ENCODE results near the gene POP5. TPM values are rescaled to one million over a fixed set of nuclear protein-coding genes. Genes with fewer than 3 reads are reported as not detected.

POP5 gene
- total and polyA plus RNA-seq, 2 experiments from 2014 or later: 52.4 to 140 TPM

- no peak for TF ChIP-seq ZNF462 (CRISPR knock-in tag; IDR thresholded peaks at IDR 0.05)
- TF ChIP-seq ETS1 (IDR thresholded peaks at IDR 0.05): no peak
- TF ChIP-seq STAT1 (IDR thresholded peaks at IDR 0.05; ENCODE audit: unreplicated experiment): no peak
- TF ChIP-seq ZNF114 (CRISPR knock-in tag; IDR thresholded peaks at IDR 0.05): no peak
- TF ChIP-seq, protein P1, sequence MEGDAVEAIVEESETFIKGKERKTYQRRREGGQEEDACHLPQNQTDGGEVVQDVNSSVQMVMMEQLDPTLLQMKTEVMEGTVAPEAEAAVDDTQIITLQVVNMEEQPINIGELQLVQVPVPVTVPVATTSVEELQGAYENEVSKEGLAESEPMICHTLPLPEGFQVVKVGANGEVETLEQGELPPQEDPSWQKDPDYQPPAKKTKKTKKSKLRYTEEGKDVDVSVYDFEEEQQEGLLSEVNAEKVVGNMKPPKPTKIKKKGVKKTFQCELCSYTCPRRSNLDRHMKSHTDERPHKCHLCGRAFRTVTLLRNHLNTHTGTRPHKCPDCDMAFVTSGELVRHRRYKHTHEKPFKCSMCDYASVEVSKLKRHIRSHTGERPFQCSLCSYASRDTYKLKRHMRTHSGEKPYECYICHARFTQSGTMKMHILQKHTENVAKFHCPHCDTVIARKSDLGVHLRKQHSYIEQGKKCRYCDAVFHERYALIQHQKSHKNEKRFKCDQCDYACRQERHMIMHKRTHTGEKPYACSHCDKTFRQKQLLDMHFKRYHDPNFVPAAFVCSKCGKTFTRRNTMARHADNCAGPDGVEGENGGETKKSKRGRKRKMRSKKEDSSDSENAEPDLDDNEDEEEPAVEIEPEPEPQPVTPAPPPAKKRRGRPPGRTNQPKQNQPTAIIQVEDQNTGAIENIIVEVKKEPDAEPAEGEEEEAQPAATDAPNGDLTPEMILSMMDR (conservative IDR thresholded peaks at IDR 0.05; ENCODE audit: low read depth in 2 of 2): no peak
- TF ChIP-seq EZH2phosphoT487 (IDR thresholded peaks at IDR 0.05; ENCODE audit: unreplicated experiment): no peak
- no peak for TF ChIP-seq POLR2AphosphoS5 (IDR thresholded peaks at IDR 0.05; ENCODE audit: low read depth)
- TF ChIP-seq REST (IDR thresholded peaks at IDR 0.05; ENCODE audit: unreplicated experiment): no peak
- TF ChIP-seq EZH2 (IDR thresholded peaks at IDR 0.05; ENCODE audit: low read depth, unreplicated experiment): no peak
- no peak for TF ChIP-seq CREB1 (CRISPR knock-in tag; IDR thresholded peaks at IDR 0.05; ENCODE audit: low read depth)
- TF ChIP-seq ZNF331 (CRISPR knock-in tag; IDR thresholded peaks at IDR 0.05; ENCODE audit: low read depth): no peak
- no peak for TF ChIP-seq JUNB (IDR thresholded peaks at IDR 0.05; ENCODE audit: unreplicated experiment)
- no peak for TF ChIP-seq NANOG (IDR thresholded peaks at IDR 0.05; ENCODE audit: borderline replicate concordance)
- no peaks in the 10 kb centered on the region for H3K9me3 Mint-ChIP-seq
- ATAC-seq (no peak), DNase-seq (ENCODE audit: low spot score) (no peak)
- Histone ChIP-seq H2AFZ (no peak overlapping the region), H3F3A (replicated peaks; ENCODE audit: low read depth) (peaks cover 2% of the 10 kb centered on the region; the same call in 1 of the 2 replicates), H3K4me3 (peak overlapping the region; percentile 10), H4K20me1 (replicated peaks; ENCODE audit: insufficient read depth) (peaks cover 66% of the 10 kb centered on the region), H3K79me2 (replicated peaks; ENCODE audit: insufficient read depth) (peaks cover 84% of the 10 kb centered on the region), H3K9me2 (ENCODE audit: insufficient read depth) (no peaks in the 10 kb centered on the region), H3K27ac (ENCODE audit: low read depth) (peak overlapping the region; percentile 30; the same call in 1 of the 2 replicates), H3K36me3 (ENCODE audit: insufficient read depth) (no peaks in the 10 kb centered on the region), H3K4me1 (ENCODE audit: insufficient read depth) (peaks cover 37% of the 10 kb centered on the region), H3K4me2 (peak overlapping the region; percentile 85), H3K27me3 (ENCODE audit: insufficient read depth) (no peaks in the 10 kb centered on the region)
- no peak overlapping the region; the same call in 1 of the 2 replicates for H3K27ac Mint-ChIP-seq
- H3K4me1 Mint-ChIP-seq: peaks cover 27% of the 10 kb centered on the region
- H3K4me3 Mint-ChIP-seq: no peak overlapping the region
- peaks cover 22% of the 10 kb centered on the region for H3K36me3 Mint-ChIP-seq (ENCODE audit: low read depth)
- H3K27me3 Mint-ChIP-seq (ENCODE audit: insufficient read depth, low read depth, poor library complexity): peaks cover 5% of the 10 kb centered on the region
Observed at GRCh38 chr12:120537856-120538220, 43.4 kb downstream of the POP5 start.
